Measurements from ENCODE around the gene HTT. TPM values are rescaled to one million over a fixed set of nuclear protein-coding genes. Genes with fewer than 3 reads are reported as not detected.

The HTT gene
- total and polyA plus RNA-seq, 4 donors = 8.6 to 39.8 (median 16.4) TPM

GRCh38 chr4:3232001-3232400, 157.5 kb downstream of the HTT start:
- TF ChIP-seq SP1 (IDR thresholded peaks at IDR 0.05) (no peak), HNF4G (IDR thresholded peaks at IDR 0.05) (no peak), RAD21 (IDR thresholded peaks at IDR 0.05) (no peak), NR2F2 (IDR thresholded peaks at IDR 0.05) (no peak)
- H3K4me3 ChIP-seq (ENCODE audit: low read depth in 1 of 3, low read length in 3 of 3) = no peak overlapping the region
- H3K4me1 ChIP-seq (ENCODE audit: control insufficient read depth in 4 of 4, insufficient read depth in 4 of 4, low read length in 3 of 4) = no peaks in the 10 kb centered on the region
- no peak overlapping the region for H3K9ac ChIP-seq (ENCODE audit: low read depth in 1 of 2, low read length in 2 of 2)
- H3K27ac ChIP-seq (ENCODE audit: low read depth in 1 of 2, low read length in 2 of 2) = no peak overlapping the region
- H3K36me3 ChIP-seq (ENCODE audit: control insufficient read depth in 4 of 4, insufficient read depth in 3 of 4, low read depth in 1 of 4, low read length in 3 of 4) = peaks cover 20 to 73% (median 50%) of the 10 kb centered on the region in 4 donors
- no peaks in the 10 kb centered on the region for H3K27me3 ChIP-seq (ENCODE audit: control insufficient read depth in 4 of 4, insufficient read depth in 4 of 4, low read length in 3 of 4)
- H3K9me3 ChIP-seq (ENCODE audit: control insufficient read depth in 4 of 4, low read length in 3 of 4) = no peaks in the 10 kb centered on the region
- WGBS = 95% methylated on average over 16 of the region's 16 CpGs
- no peak for DNase-seq (ENCODE audit: low spot score)

GRCh38 chr4:3232871-3233271, 158.4 kb downstream of the HTT start:
- Histone ChIP-seq H3K4me3 (ENCODE audit: low read depth in 1 of 3, low read length in 3 of 3) (no peak overlapping the region), H3K27me3 (ENCODE audit: control insufficient read depth in 4 of 4, insufficient read depth in 4 of 4, low read length in 3 of 4) (no peaks in the 10 kb centered on the region), H3K9ac (ENCODE audit: low read depth in 1 of 2, low read length in 2 of 2) (no peak overlapping the region), H3K4me1 (ENCODE audit: control insufficient read depth in 4 of 4, insufficient read depth in 4 of 4, low read length in 3 of 4) (no peaks in the 10 kb centered on the region), H3K36me3 (ENCODE audit: control insufficient read depth in 4 of 4, insufficient read depth in 3 of 4, low read depth in 1 of 4, low read length in 3 of 4) (peaks cover 20 to 79% (median 51%) of the 10 kb centered on the region in 4 donors), H3K9me3 (ENCODE audit: control insufficient read depth in 4 of 4, low read length in 3 of 4) (no peaks in the 10 kb centered on the region), H3K27ac (ENCODE audit: low read depth in 1 of 2, low read length in 2 of 2) (no peak overlapping the region)
- TF ChIP-seq REST (IDR thresholded peaks at IDR 0.05) (no peak), FOXA1 (IDR thresholded peaks at IDR 0.05) (no peak), NR2F2 (IDR thresholded peaks at IDR 0.05) (no peak), JUND (IDR thresholded peaks at IDR 0.05) (no peak), HNF4A (conservative IDR thresholded peaks at IDR 0.05) (no peak), ATF3 (IDR thresholded peaks at IDR 0.05) (no peak)
- DNase-seq (ENCODE audit: low spot score) = no peak
- 92% methylated on average over 15 of the region's 15 CpGs for WGBS

- WGBS = 96% methylated on average over 21 of the region's 21 CpGs
- H3K36me3 ChIP-seq (ENCODE audit: control insufficient read depth in 4 of 4, insufficient read depth in 3 of 4, low read depth in 1 of 4, low read length in 3 of 4) = peaks cover 19 to 81% (median 49%) of the 10 kb centered on the region in 4 donors
- H3K4me1 ChIP-seq (ENCODE audit: control insufficient read depth in 4 of 4, insufficient read depth in 4 of 4, low read length in 3 of 4) = no peaks in the 10 kb centered on the region
- H3K27me3 ChIP-seq (ENCODE audit: control insufficient read depth in 4 of 4, insufficient read depth in 4 of 4, low read length in 3 of 4) = no peaks in the 10 kb centered on the region
- no peaks in the 10 kb centered on the region for H3K9me3 ChIP-seq (ENCODE audit: control insufficient read depth in 4 of 4, low read length in 3 of 4)
- no peak for DNase-seq (ENCODE audit: low spot score)
- no peak overlapping the region for H3K4me3 ChIP-seq (ENCODE audit: low read depth in 1 of 3, low read length in 3 of 3)
- H3K27ac ChIP-seq (ENCODE audit: low read depth in 1 of 2, low read length in 2 of 2) = no peak overlapping the region
- no peak overlapping the region for H3K9ac ChIP-seq (ENCODE audit: low read depth in 1 of 2, low read length in 2 of 2)
- TF ChIP-seq ATF3 (IDR thresholded peaks at IDR 0.05) (no peak), EGR1 (IDR thresholded peaks at IDR 0.05; ENCODE audit: low read depth in 2 of 2) (no peak), RXRA (IDR thresholded peaks at IDR 0.05) (no peak), NR2F2 (IDR thresholded peaks at IDR 0.05) (no peak), JUND (IDR thresholded peaks at IDR 0.05) (no peak), REST (IDR thresholded peaks at IDR 0.05) (no peak), CTCF (IDR thresholded peaks at IDR 0.05; ENCODE audit: low read depth, low read length, missing input control) (no peak), GABPA (IDR thresholded peaks at IDR 0.05 in 1 of 2, conservative IDR thresholded peaks at IDR 0.05 in 1 of 2) (no peak), HNF4A (conservative IDR thresholded peaks at IDR 0.05) (no peak), TAF1 (conservative IDR thresholded peaks at IDR 0.05) (no peak), YY1 (IDR thresholded peaks at IDR 0.05) (no peak)
Measured at GRCh38 chr4:3233391-3234071, 159.1 kb downstream of the HTT start.
